Stimulated activated CD8-positive, alpha-beta memory T cell treated with anti-CD3 and anti-CD28 coated beads, Interleukin-15, amount 100 ng/mL, for 4 hours (primary cell): Measurements from ENCODE around the gene DAZ1.
"Not testable (repeated sequence)": the region's sequence is repeated elsewhere in the genome, so short reads cannot be mapped to it uniquely, and the experiment has no call there.

ENCODE experiments used
- DNase-seq, 2 donors: peaks; one replicate each; pipeline ENCODE4 v3.0.0-alpha.2; 2020; ENCODE audit warnings: low read depth in 2 of 2

The DAZ1 gene, protein sequence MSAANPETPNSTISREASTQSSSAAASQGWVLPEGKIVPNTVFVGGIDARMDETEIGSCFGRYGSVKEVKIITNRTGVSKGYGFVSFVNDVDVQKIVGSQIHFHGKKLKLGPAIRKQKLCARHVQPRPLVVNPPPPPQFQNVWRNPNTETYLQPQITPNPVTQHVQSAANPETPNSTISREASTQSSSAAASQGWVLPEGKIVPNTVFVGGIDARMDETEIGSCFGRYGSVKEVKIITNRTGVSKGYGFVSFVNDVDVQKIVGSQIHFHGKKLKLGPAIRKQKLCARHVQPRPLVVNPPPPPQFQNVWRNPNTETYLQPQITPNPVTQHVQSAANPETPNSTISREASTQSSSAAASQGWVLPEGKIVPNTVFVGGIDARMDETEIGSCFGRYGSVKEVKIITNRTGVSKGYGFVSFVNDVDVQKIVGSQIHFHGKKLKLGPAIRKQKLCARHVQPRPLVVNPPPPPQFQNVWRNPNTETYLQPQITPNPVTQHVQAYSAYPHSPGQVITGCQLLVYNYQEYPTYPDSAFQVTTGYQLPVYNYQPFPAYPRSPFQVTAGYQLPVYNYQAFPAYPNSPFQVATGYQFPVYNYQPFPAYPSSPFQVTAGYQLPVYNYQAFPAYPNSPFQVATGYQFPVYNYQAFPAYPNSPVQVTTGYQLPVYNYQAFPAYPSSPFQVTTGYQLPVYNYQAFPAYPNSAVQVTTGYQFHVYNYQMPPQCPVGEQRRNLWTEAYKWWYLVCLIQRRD

DNA sequence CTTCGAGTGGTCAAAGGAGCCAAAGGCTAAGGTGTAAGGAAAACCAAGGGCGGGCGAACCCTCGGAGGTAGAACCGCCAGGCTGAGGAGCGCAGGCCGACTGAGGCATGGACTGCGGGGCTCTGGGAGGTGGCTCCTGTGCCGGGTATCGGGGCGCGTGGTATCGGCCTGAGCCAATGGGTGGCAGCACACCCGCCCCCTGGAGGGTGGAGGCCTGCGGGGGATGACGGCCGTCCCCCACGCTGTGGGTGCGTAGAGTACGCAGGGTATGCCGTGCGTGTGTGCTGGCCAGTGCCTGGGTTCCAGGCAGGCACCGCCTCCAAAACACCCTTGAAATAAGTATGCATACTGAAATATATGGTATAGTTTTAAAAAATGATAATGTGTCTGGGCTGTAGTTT, at the start of gene DAZ1:
Gene DAZ1, minus strand, starts transcription at position 101 of the 400 bp plus-strand sequence. CDS start 208 bp downstream, outside the sequence.
- DNase-seq, result not testable (repeated sequence)

- not testable (repeated sequence) for DNase-seq
Measured at GRCh38 chrY:23219233-23219632, 20.4 kb upstream of the DAZ1 start, which contains the start of gene DAZ2. DAZ2 (plus strand) TSS chrY:23219533; CDS start chrY:23219741, 208 bp downstream.

DNA sequence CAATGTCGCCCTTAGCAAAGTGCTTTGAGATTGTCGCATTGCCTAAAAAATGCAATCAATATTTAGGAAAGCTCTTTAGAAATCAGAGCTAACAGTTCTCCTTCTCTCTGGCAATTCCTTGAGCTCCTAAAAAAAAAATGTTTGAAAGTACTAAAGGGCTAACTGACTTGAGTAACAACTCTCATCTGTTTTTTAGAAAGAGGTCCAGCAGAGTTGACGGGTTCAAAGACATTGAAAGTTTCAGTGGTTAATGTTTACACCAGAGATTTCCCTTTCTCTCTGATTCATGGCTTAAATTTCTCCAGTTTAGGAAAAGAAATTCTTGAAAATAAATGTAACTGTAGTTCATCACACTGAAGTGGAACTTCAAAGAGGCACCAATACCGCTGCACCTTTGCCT, 11.9 kb upstream of the DAZ1 start:
- not testable (repeated sequence) for DNase-seq

DNA sequence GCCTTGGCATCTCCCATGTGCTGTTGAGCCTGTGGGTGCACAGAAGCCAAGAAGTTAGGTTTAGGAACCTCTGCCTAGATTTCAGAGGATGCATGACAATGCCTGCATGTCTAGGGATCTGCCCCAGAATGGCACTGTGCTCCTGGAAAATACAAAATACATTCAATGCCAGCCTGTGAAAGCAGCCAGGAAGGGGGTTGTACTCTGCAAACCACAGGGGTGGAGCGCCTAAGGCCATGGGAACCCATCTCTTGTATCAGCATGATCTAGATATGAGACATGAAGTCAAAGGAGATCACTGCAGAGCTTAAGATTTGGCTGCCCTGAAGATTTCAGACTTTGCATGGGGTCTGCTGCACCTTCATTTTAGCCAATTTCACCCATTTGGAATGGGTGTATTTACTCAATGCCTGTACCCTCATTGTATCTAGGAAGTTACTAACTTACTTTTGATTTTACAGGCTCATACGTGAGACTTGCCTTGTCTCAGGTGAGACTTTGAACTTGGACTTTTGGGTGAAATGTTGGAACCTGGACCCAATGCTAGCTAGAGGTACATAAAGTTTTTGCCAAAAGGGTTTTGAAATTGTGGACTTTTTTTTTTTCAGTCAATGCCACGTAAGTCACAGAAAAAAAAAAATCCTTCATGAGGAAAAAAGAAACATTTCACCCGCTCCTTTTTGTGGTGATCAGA, 11.1 kb upstream of the DAZ1 start:
- DNase-seq, result not testable (repeated sequence)

- not testable (repeated sequence) for DNase-seq
Measured at GRCh38 chrY:23207455-23207854, 8.6 kb upstream of the DAZ1 start.
